Osteoblast (primary cell): ENCODE measurements around the gene SNAP25. TPM values are rescaled to one million over a fixed set of nuclear protein-coding genes. Genes with fewer than 3 reads are reported as not detected.

Source experiments
- DNase-seq: peaks from one replicate; pipeline ENCODE4 v3.0.0; 2011; ENCODE audit warnings: low spot score, mixed read lengths; ENCODE audit not compliant: insufficient read length; ENCODE audit errors: missing footprints
- H2AFZ ChIP-seq: 2 replicates; pipeline ENCODE4 v1.6.0; 2011; ENCODE audit warnings: mild to moderate bottlenecking, low read length
- H3K27ac ChIP-seq: 2 replicates; pipeline ENCODE4 v1.5.1; 2011; ENCODE audit warnings: mild to moderate bottlenecking, low read depth, low read length, moderate library complexity
- H3K27me3 ChIP-seq: 2 replicates; pipeline ENCODE4 v1.6.0; 2012; ENCODE audit warnings: mild to moderate bottlenecking, control low read depth, inconsistent platforms, low read length, moderate library complexity; ENCODE audit not compliant: insufficient read depth
- H3K36me3 ChIP-seq: 2 replicates; pipeline ENCODE4 v1.5.1; 2011; ENCODE audit warnings: mild to moderate bottlenecking, low read length, control low read depth, moderate library complexity; ENCODE audit not compliant: insufficient read depth
- H3K4me1 ChIP-seq: 2 replicates; pipeline ENCODE4 v1.5.1; 2011; ENCODE audit warnings: mild to moderate bottlenecking, low read length, control low read depth, moderate library complexity; ENCODE audit not compliant: insufficient read depth
- H3K4me2 ChIP-seq: 2 replicates; pipeline ENCODE4 v1.6.0; 2011; ENCODE audit warnings: mild to moderate bottlenecking, low read length; ENCODE audit not compliant: insufficient read depth
- H3K4me3 ChIP-seq: fragments of 200-600 bp; sonication (generic); 3 replicates; pipeline ENCODE4 v1.5.1; 2012; ENCODE audit warnings: mild to moderate bottlenecking, low read length, inconsistent platforms; ENCODE audit not compliant: insufficient read depth
- H3K79me2 ChIP-seq: 2 replicates; pipeline ENCODE4 v1.6.0; 2012; ENCODE audit warnings: mild to moderate bottlenecking, low read length, control low read depth, inconsistent platforms; ENCODE audit not compliant: insufficient read depth
- H3K9me3 ChIP-seq: 2 replicates; pipeline ENCODE4 v1.5.1; 2011; ENCODE audit warnings: low read depth, low read length, control low read depth
- H4K20me1 ChIP-seq: 2 replicates; pipeline ENCODE4 v1.6.0; 2012; ENCODE audit warnings: mild to moderate bottlenecking, low read length, control low read depth; ENCODE audit not compliant: insufficient read depth
- CTCF ChIP-seq: IDR thresholded peaks from 2 replicates; pipeline ENCODE4 v1.5.1; 2011; ENCODE audit warnings: mild to moderate bottlenecking, low read depth, low read length, moderate library complexity; ENCODE audit errors: extremely low read depth
- total RNA-seq: library from RNA; depleted of rRNA; stranded (reverse); fragments of >200 nt; gene quantifications from 2 replicates; pipeline ENCODE4 v1.2.3, GENCODE V29; 2012

SNAP25 gene
- total RNA-seq, 1 donor: 1.8 TPM

DNA sequence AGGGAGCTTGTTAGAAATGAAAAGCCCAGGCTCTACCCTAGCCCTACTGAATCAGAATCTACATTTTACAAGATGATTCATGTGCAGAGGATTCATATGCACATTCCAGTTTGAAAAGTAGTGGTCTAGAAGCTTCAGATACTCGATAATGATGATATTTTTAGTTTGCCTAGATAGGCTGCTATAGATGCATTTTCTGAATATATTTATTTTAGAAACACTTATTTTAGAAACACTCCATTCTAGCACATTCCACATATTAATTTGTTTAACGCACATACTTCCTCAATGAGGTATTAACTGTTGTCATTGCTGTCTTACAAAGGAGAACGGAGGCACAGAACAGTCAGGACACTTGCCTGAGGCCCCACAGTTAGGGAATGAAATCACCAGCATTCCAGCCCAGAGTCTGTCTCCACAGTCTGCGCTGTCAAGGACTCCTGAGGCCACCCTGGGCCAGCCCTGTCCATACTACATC is 64.4 kb downstream of the SNAP25 start:
- H3K4me2 ChIP-seq: peak overlapping the region; percentile 58
- peak overlapping the region; percentile 43 for H3K27ac ChIP-seq
- H3K79me2 ChIP-seq: no peaks in the 10 kb centered on the region

GRCh38 chr20:10286356-10286755 is 67.7 kb downstream of the SNAP25 start:
- no peak overlapping the region for H3K27ac ChIP-seq
- no peaks in the 10 kb centered on the region for H3K9me3 ChIP-seq
- H3K4me1 ChIP-seq: peaks cover 16% of the 10 kb centered on the region
- no peak overlapping the region for H3K4me2 ChIP-seq
- H3K4me3 ChIP-seq: no peak overlapping the region
- no peaks in the 10 kb centered on the region for H3K36me3 ChIP-seq
- no peak overlapping the region for H2AFZ ChIP-seq
- no peaks in the 10 kb centered on the region for H4K20me1 ChIP-seq
- no peaks in the 10 kb centered on the region for H3K27me3 ChIP-seq
- no peaks in the 10 kb centered on the region for H3K79me2 ChIP-seq
- no peak for TF ChIP-seq CTCF
- DNase-seq: no peak

More for the DNA sequence above, 64.4 kb downstream of the SNAP25 start:
- DNase-seq: peak; percentile 82
- H3K4me1 ChIP-seq: peaks cover 17% of the 10 kb centered on the region
- no peaks in the 10 kb centered on the region for H3K36me3 ChIP-seq
- H3K27me3 ChIP-seq: peaks cover 4% of the 10 kb centered on the region
- TF ChIP-seq CTCF: no peak
- H3K4me3 ChIP-seq: no peak overlapping the region
- H3K9me3 ChIP-seq: no peaks in the 10 kb centered on the region
- peak overlapping the region; percentile 57 for H2AFZ ChIP-seq
- no peaks in the 10 kb centered on the region for H4K20me1 ChIP-seq

DNA sequence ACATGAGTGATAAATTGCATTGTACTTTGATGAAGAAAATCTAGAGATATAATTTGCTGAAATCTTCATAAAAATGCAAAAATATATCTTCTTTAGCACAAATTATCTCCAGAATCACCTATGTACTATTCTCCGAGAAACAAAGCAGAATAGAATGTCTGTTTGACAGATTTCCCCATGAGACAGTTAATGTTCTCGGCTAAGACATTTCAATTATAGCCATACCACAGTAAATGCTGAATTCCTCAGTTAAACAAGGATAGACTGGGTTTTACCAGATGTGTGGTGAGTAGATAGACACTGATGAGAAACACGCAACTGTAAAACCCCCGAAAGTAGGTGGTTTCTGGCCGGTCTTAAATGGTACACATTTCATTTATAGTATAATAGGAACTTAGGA is 69.8 kb downstream of the SNAP25 start:
- Histone ChIP-seq H3K4me3 (no peak overlapping the region), H3K4me2 (no peak overlapping the region), H4K20me1 (no peaks in the 10 kb centered on the region), H3K79me2 (no peaks in the 10 kb centered on the region), H3K27ac (no peak overlapping the region), H3K36me3 (no peaks in the 10 kb centered on the region), H3K27me3 (no peaks in the 10 kb centered on the region), H3K4me1 (peaks cover 3% of the 10 kb centered on the region), H3K9me3 (no peaks in the 10 kb centered on the region), H2AFZ (no peak overlapping the region)
- no peak for DNase-seq
- TF ChIP-seq CTCF: no peak

DNA sequence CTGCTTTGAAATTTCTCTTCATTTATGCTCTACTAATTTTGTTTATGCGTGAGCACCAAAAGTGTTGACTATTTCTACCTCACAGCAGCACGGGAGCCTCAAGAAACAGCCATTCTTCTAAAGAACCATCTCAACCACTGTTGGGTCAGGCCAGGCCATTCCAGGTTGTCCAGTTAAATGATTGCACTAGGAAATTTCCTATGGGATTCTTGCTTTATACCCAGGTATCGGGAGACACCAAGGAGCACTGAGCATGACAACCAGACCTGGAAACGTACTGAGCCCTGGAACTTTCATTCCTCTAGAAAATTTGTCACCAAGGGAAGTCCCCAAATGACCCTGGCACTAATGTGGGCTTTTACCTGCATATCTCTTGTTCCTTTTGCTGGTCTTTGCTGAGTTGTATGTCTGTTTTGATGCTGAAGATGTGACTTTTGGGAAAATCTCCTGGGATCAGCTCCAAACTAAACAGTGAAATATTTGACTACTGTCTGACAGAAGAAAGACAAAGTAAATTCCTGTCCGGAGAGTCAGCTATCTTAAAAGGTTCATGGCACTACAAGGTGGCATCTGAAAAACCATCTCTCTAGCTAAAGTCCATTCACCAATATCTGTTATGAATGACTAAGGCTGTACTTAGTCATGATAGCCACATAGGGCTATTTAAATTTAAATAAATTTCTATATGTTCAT is 70.5 kb downstream of the SNAP25 start:
- no peak overlapping the region for H3K4me2 ChIP-seq
- no peak overlapping the region for H2AFZ ChIP-seq
- H3K27ac ChIP-seq: no peak overlapping the region
- H3K36me3 ChIP-seq: no peaks in the 10 kb centered on the region
- no peaks in the 10 kb centered on the region for H3K79me2 ChIP-seq
- no peak for TF ChIP-seq CTCF
- H3K27me3 ChIP-seq: no peaks in the 10 kb centered on the region
- no peak for DNase-seq
- no peaks in the 10 kb centered on the region for H4K20me1 ChIP-seq
- peaks cover 2% of the 10 kb centered on the region for H3K4me1 ChIP-seq
- no peak overlapping the region for H3K4me3 ChIP-seq
- no peaks in the 10 kb centered on the region for H3K9me3 ChIP-seq
